IMR-90 (cell line): Measurements from ENCODE around the gene RHBDF2.

Experiments used
- BHLHE40 ChIP-seq: fragments of 150-350 bp; IDR thresholded peaks from 2 replicates; pipeline ENCODE4 v1.6.1; 2016; ENCODE audit warnings: mild to moderate bottlenecking, low read depth, low read length
- CTCF ChIP-seq: conservative IDR thresholded peaks from 2 replicates; pipeline ENCODE4 v1.5.1; 2012; ENCODE audit warnings: mild to moderate bottlenecking, low read depth, low read length, improper control_type of control experiment
- NFE2L2 ChIP-seq: fragments of 150-350 bp; IDR thresholded peaks from 2 replicates; pipeline ENCODE4 v1.6.1; 2016; ENCODE audit warnings: low read depth, mild to moderate bottlenecking, low read length
- RCOR1 ChIP-seq: IDR thresholded peaks from 2 replicates; pipeline ENCODE4 v1.6.1; 2012; ENCODE audit warnings: mild to moderate bottlenecking, low read length, improper control_type of control experiment; ENCODE audit not compliant: insufficient replicate concordance

- TF ChIP-seq CTCF (no peak), NFE2L2 (no peak), BHLHE40 (peak; percentile 27; the same call in 1 of the 2 replicates), RCOR1 (no peak)
Measured at GRCh38 chr17:76530095-76530723, 29.0 kb upstream of the RHBDF2 start.
